ENCODE data around the gene CYP2E1. TPM values are rescaled to one million over a fixed set of nuclear protein-coding genes. Genes with fewer than 3 reads are reported as not detected.
"Not testable (repeated sequence)": the region's sequence is repeated elsewhere in the genome, so short reads cannot be mapped to it uniquely, and the experiment has no call there.

CYP2E1 gene
- total RNA-seq, 1 experiment from 2014 or later, result 0.13 TPM

DNA sequence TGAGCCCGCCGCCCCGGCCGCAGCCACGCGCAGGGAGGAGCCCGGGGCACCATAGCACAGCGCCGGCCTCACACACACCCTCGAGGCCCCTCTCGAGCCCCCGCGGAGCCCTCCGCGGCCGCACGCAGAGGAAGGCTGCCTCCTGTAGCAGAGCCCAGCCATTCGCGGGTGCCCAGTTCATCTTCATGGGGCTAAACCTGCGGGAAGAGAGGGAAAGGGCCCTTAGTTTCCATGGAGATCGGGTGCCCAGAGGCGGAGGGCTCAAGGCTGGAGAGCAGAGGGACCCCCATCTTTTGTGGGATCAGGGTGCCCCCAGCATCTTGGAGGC lies 41.1 kb downstream of the CYP2E1 start:
- no peak overlapping the region for H3K4me3 Mint-ChIP-seq
- H3K4me1 Mint-ChIP-seq, result no peaks in the 10 kb centered on the region
- Histone ChIP-seq H3K27me3 (ENCODE audit: insufficient read depth, low read length) (no peaks in the 10 kb centered on the region), H3T11ph (ENCODE audit: low read length) (no peak overlapping the region), H3K23me2 (ENCODE audit: insufficient read length, low read depth, low read length, poor library complexity, severe bottlenecking) (no peaks in the 10 kb centered on the region), H4K5ac (ENCODE audit: insufficient read length, low read depth, low read length) (no peak overlapping the region), H2BK20ac (ENCODE audit: low read depth, low read length, poor library complexity, severe bottlenecking) (no peak overlapping the region), H3K79me2 (ENCODE audit: insufficient read depth, low read length) (no peaks in the 10 kb centered on the region), H3K4ac (ENCODE audit: low read depth, low read length) (no peak overlapping the region), H3K14ac (ENCODE audit: insufficient read depth, low read length) (no peak overlapping the region), H2BK120ac (ENCODE audit: low read depth, low read length, poor library complexity, severe bottlenecking) (no peak overlapping the region), H3K23ac (ENCODE audit: insufficient read length, low read depth, low read length) (no peak overlapping the region), H4K91ac (ENCODE audit: insufficient read length, low read depth, low read length) (no peak overlapping the region), H2AFZ (ENCODE audit: low read length) (no peak overlapping the region), H3K4me2 (ENCODE audit: insufficient read depth, insufficient read length, low read length) (no peak overlapping the region), H4K20me1 (ENCODE audit: control insufficient read depth, insufficient read depth, insufficient read length) (no peaks in the 10 kb centered on the region), H2BK12ac (ENCODE audit: insufficient read length, low read depth, low read length) (no peak overlapping the region), H3K27ac (ENCODE audit: insufficient read length, low read depth, low read length) (no peak overlapping the region), H3K79me1 (ENCODE audit: insufficient read depth, low read depth, low read length, poor library complexity, severe bottlenecking) (no peaks in the 10 kb centered on the region), H2BK5ac (ENCODE audit: insufficient read length, low read length) (no peak overlapping the region), H4K8ac (replicated peaks; ENCODE audit: insufficient read length, low read depth, low read length) (no peak overlapping the region), H3K56ac (ENCODE audit: insufficient read length, low read depth, low read length) (no peak overlapping the region), H2AK5ac (ENCODE audit: insufficient read length, low read length) (no peak overlapping the region), H3K9ac (ENCODE audit: extremely low read depth, insufficient read length, low read length) (no peak overlapping the region), H3K4me1 (ENCODE audit: insufficient read depth, low read length) (no peaks in the 10 kb centered on the region), H2BK15ac (ENCODE audit: low read depth, low read length) (no peak overlapping the region), H3K18ac (ENCODE audit: insufficient read length, low read depth, low read length) (no peak overlapping the region), H3K9me3 (ENCODE audit: control insufficient read depth, low read depth, low read length) (peaks cover 34% of the 10 kb centered on the region)
- DNase-seq, result no peak
- H3K27me3 Mint-ChIP-seq (ENCODE audit: low read depth), result peaks cover 2% of the 10 kb centered on the region; the same call in 1 of the 2 replicates
- TF ChIP-seq, protein P1, sequence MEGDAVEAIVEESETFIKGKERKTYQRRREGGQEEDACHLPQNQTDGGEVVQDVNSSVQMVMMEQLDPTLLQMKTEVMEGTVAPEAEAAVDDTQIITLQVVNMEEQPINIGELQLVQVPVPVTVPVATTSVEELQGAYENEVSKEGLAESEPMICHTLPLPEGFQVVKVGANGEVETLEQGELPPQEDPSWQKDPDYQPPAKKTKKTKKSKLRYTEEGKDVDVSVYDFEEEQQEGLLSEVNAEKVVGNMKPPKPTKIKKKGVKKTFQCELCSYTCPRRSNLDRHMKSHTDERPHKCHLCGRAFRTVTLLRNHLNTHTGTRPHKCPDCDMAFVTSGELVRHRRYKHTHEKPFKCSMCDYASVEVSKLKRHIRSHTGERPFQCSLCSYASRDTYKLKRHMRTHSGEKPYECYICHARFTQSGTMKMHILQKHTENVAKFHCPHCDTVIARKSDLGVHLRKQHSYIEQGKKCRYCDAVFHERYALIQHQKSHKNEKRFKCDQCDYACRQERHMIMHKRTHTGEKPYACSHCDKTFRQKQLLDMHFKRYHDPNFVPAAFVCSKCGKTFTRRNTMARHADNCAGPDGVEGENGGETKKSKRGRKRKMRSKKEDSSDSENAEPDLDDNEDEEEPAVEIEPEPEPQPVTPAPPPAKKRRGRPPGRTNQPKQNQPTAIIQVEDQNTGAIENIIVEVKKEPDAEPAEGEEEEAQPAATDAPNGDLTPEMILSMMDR (conservative IDR thresholded peaks at IDR 0.05), result no peak
- WGBS (ENCODE audit: extremely low coverage, insufficient read length, low lambda C conversion rate), result no CpG with 5 or more reads among the region's 22 CpGs
- no peak overlapping the region for H3K27ac Mint-ChIP-seq
- H3K36me3 Mint-ChIP-seq (ENCODE audit: insufficient read depth in 1 of 3, low read depth in 3 of 3), result peaks cover 6 to 8% (median 8%) of the 10 kb centered on the region in 3 experiments; a peak in 5 of 7 replicates
- H3K9me3 Mint-ChIP-seq, result peaks cover 44 to 54% of the 10 kb centered on the region in 2 experiments

DNA sequence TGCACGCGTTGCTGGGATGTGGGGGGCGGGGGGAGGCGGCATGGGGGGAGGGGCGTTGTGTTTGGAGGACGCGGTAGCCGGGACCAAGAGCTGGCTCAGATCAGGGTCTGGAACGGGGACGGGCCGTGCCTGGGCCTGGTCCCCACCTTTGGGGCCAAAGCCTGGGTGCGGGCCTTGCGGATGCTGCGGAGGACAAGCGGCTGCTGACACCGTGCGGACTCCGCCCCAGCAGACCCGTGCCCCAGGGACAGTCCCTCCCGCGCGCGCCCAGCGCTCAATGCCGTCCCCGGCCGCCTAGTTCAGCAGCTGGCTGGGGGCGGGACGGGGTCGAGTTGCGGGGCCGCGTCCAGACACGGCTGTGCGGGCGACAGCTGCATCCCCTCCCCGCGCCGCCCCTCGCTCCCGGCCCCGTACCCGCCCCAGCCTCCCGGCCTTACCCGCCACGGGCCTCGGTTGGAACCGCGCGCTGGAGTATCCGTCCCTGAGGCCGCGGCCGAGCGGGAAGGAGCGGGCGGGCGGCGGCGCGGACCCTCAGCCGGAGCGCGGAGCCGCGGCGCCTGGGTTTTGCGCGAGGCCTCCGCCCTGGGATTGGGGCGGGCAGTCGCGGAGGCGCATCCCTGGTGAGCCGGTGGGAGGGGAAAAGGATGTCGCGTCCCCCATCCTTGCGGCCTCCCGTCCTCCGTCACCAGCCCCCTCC lies 41.8 kb downstream of the CYP2E1 start:
- H3K4me3 Mint-ChIP-seq; H4K91ac ChIP-seq (ENCODE audit: insufficient read length, low read depth, low read length); H2BK12ac ChIP-seq (ENCODE audit: insufficient read length, low read depth, low read length); H3K4me2 ChIP-seq (ENCODE audit: insufficient read depth, insufficient read length, low read length); H3K4ac ChIP-seq (ENCODE audit: low read depth, low read length); H3K9ac ChIP-seq (ENCODE audit: extremely low read depth, insufficient read length, low read length); H3K4me1 ChIP-seq (ENCODE audit: insufficient read depth, low read length); H3K27me3 Mint-ChIP-seq (ENCODE audit: low read depth); H3T11ph ChIP-seq (ENCODE audit: low read length); H2AFZ ChIP-seq (ENCODE audit: low read length); H3K56ac ChIP-seq (ENCODE audit: insufficient read length, low read depth, low read length); H2BK20ac ChIP-seq (ENCODE audit: low read depth, low read length, poor library complexity, severe bottlenecking); H3K27me3 ChIP-seq (ENCODE audit: insufficient read depth, low read length); H3K14ac ChIP-seq (ENCODE audit: insufficient read depth, low read length); H3K79me1 ChIP-seq (ENCODE audit: insufficient read depth, low read depth, low read length, poor library complexity, severe bottlenecking); H2BK15ac ChIP-seq (ENCODE audit: low read depth, low read length); H2AK5ac ChIP-seq (ENCODE audit: insufficient read length, low read length); H3K23ac ChIP-seq (ENCODE audit: insufficient read length, low read depth, low read length); H3K18ac ChIP-seq (ENCODE audit: insufficient read length, low read depth, low read length); H4K20me1 ChIP-seq (ENCODE audit: control insufficient read depth, insufficient read depth, insufficient read length); H3K23me2 ChIP-seq (ENCODE audit: insufficient read length, low read depth, low read length, poor library complexity, severe bottlenecking); H3K27ac ChIP-seq (ENCODE audit: insufficient read length, low read depth, low read length); H3K27ac Mint-ChIP-seq; DNase-seq; H3K4me1 Mint-ChIP-seq; H3K79me2 ChIP-seq (ENCODE audit: insufficient read depth, low read length); H4K5ac ChIP-seq (ENCODE audit: insufficient read length, low read depth, low read length); H4K8ac ChIP-seq (replicated peaks; ENCODE audit: insufficient read length, low read depth, low read length); H2BK5ac ChIP-seq (ENCODE audit: insufficient read length, low read length); H2BK120ac ChIP-seq (ENCODE audit: low read depth, low read length, poor library complexity, severe bottlenecking): not testable (repeated sequence)
- peaks cover 37% of the 10 kb centered on the region for H3K9me3 ChIP-seq (ENCODE audit: control insufficient read depth, low read depth, low read length)
- H3K9me3 Mint-ChIP-seq, result peaks cover 44 to 54% of the 10 kb centered on the region in 2 experiments
- peaks cover 8 to 11% (median 8%) of the 10 kb centered on the region in 3 experiments; a peak in 6 of 7 replicates for H3K36me3 Mint-ChIP-seq (ENCODE audit: insufficient read depth in 1 of 3, low read depth in 3 of 3)
- WGBS (ENCODE audit: extremely low coverage, insufficient read length, low lambda C conversion rate), result no CpG with 5 or more reads among the region's 80 CpGs
